GM18907 (cell line): ENCODE data around the gene ATCAY.
"Not testable (repeated sequence)": the region's sequence is repeated elsewhere in the genome, so short reads cannot be mapped to it uniquely, and the experiment has no call there.

Experiments
- ATAC-seq: cut with Tn5 transposase; IDR thresholded peaks from one replicate; pipeline ENCODE4 v1.9.1; 2021; ENCODE audit warnings: mild to moderate bottlenecking, moderate library complexity; ENCODE audit not compliant: unreplicated experiment

Gene ATCAY

DNA sequence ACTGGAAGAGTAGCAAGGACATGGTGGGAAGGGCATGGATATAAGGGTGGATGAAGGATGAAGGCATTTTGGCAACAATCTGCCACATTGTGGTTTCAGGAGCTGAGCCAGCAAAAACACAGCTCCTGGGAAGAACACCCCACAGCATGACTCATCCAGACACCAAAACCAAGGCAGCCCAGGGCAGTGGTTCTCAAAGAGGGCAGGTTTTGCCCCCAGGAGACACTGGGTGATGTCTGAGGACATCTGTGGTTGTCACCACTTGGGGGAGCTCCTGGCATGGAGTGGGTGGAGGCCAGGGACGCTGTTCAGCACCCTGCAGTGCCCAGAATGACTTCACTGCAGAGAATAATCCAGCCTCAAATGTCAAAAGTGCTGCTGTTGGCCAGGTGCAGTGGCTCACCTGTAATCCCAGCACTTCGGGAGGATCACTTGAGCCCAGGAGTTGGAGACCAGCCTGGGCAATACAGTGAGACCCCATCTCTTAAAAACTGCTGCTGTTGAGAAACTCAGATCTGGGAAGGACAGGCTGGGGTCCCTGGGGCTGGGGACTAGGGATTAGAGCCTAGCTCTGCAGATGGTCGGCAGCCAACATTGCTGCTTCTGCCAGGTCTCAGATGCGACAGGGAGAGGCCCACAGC lies 27.8 kb upstream of the ATCAY start:
- ATAC-seq: no peak

DNA sequence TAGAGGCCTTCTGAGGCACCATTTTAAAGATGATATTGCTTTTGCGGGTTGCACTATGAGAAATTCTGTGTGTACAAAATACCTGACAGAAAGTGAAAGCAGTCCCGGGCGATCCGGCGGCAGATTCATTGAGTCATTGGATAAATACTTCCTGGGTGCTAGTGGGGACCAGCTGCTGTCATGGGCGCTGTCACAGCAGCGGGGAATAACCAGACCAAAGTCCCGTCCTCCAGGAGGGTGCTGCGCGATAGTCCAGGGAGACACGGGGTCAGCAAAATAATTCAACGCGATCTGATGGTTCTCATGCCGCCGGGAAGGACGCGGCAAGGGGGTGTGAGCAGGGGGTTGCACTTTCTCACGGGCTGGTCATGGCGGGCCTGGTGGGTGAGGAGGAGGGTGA lies 25.2 kb upstream of the ATCAY start:
- ATAC-seq: no peak

DNA sequence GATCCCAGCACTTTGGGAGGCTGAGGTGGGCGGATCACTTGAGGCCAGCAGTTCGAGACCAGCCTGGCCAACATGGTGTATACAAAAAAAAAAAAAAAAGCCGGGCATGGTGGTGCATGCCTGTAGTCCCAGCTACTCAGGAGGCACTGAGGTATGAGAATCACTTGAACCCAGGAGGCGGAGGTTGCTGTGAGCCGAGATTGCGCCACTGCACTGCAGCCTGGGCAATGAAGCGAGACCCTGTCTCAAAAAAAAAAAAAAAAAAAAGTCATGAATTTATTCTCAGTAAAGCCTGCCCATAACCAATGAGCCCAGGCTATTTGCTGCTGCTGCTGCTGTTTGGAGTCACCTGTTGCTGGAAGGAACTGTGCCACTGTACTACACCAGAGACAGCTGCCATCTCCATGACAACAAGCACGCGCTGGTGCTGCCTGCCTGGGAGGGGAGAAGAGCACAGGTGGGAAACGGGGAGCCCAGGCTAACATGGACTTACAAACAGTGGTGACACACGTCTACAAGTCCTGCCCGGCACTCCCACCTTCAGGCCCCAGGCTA lies 23.0 kb upstream of the ATCAY start:
- ATAC-seq: no peak

DNA sequence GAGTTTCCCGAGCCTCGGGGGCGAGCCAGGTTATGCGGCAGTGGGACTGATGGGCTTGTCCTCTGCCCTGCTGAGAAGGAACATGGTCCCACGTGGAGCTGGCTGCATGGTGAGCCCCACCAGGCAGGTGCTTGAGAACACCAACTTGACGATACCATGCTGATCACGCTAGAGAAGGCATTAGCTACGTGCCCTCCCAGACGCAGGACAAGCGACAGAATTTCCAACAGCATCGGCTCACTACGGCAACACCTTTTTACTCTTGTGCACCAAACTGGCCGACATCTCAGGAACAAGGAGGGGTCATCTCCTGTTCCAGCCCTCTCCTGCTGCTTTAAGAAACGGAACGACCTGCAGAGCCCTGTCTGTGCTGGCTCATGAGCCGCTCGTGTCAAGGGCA lies 20.0 kb upstream of the ATCAY start:
- ATAC-seq: no peak

DNA sequence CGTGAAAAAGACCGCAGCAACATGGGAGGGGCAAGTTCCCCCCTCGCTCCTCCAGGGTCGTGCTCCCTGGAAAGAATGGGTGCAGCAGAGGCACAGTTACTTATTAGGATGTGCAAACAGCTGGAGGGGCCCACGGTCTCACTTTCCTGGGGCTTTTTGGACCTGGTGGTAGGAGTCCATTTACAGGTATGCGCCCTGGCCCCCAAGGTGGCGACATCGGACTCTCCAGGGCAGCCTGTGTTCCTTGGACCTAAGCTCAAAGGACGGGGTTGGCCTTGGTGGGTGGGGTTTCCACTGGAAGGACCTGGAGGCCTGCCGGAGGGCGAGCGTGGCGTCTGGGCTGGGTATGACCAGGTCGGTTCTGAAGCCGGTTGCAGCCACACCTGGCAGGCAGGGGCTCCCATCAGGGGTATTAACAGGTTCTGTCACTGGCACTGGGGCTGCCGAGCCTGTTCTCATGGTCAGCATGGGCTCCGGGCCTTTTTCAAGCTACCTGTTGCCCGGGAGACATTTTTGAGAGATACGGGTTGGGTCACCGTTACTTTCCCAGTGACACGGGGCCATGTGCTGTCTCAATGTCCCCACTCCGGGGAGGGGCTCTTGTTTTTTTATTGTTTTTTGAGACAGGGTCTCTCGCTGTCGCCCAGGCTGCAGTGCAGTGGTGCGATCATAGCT lies 17.5 kb upstream of the ATCAY start:
- ATAC-seq: no peak

DNA sequence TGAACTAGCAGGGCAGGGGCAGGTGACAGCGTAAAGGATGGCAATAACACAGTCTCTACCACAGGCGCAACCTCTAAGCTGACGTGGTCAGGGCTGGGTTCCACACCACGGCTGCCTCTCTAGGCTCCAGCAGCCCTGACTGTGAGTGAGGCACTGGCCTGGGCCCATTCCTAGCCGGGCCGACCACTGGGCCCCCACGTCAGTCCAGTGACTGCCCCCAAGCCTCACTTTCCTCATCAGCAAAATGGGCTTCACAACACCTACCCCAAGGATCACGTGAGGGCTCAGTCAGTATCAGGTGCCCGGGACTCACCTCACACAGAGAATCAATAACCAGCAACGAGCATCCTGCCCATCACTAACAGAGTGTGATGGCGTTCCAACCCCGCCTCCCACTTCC lies 16.8 kb upstream of the ATCAY start:
- no peak for ATAC-seq

DNA sequence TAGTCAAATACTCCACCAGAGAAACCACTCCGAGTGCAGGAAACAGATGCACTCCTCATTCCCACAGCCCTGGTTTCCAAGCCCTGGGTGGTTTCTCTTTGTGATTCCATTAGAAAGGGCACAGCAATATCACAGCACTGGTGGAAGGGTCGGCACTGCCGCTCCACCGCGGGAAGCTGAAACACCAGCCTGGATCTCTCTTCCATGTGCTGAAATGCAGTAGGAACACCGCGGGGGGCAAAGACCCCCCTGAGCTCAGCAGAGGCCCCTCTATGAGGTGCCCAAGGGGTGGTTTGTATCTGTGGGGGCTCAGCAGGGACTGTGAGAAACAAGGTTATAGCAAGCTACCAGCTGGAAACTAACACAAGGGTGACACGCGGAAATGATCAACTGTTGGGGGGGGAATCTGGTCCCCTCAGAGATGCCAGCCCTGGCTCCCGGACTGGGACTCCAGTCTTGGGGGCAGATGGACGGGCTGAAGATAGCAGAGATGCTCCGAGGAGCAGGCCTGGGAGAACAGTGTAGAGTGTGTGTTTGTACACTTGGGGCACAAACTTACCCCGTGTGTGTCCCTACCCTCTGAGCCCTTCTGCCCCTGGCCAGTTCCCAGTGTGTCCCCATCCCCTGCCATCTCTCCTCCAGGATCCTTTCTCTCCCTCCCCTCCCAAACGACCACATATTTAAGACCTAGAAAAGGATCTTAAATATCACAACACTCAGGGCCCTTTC lies 13.4 kb upstream of the ATCAY start:
- ATAC-seq: no peak

DNA sequence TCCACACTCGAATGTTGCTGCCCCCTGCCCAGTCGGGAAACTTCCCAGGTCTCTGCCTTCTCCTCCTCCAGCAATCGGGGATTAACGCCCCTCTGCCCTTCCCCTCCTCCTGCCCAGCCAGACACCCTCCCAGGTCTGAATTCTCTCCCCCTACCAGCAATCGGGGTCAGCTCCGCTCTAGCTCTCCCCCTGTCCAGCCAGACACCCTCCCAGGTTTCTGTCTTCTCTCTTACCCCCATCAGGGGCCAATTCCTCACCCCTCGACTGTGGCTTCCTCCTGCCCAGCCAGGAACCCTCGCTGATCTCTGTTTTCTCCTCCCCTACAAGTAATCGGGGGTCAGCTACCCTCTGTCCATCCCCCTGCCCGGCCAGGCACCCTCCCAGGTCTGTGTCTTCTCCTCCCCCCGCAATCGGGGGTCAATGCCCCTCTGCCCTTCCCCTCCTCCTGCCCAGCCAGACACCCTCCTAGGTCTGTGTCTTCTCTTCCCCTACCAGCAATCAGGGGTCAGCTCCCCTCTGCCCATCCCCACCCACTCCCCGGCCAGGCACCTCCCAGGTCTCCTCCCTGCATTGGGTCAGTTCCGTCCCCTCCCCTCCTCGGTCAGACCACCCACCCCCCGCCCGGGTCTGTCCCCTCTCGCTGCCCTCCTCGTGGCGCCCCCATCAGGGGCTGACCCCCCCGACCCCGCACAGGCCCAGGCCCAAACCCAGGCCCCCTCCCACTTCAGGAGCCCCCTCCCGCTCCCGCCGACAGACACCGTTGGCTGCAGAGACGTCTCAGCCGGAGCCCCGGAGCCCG lies 12.3 kb upstream of the ATCAY start:
- no peak for ATAC-seq

DNA sequence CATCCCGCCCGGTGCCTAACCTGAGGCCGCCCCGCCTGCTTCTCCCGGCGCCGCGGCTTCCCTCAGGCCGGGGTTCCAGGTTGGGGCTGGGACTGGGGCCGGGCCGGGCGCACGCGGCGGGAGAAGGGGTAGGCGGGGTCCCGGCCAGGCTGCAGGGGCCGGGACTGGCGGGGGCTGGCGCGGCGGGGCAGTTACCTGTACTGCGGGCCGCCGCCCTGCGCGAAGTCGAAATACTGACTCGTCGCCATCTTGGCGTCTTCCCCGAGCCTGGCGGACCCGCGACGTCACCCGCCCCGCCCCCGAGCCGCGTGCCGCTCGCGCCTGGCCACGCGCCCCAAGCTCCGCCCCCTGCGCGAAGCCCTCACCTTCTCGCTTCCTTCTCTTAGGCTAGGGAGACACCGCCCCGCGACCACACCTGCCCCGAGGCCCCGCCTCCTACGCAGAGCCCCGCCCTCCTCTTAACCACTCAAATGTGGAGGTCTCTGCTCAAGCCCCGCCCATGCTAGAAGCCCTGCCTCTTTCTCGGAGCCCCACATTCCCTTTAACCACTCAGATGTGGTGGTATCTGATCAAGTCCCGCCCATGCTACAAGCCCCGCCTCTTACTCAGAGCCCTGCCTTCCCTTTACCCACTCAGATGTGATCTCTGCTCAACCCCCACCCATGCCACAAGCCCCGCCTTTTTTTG lies 11.6 kb upstream of the ATCAY start, which contains the start of gene ZFR2:
TSS of gene ZFR2 (minus strand) at position 269 of the 687 bp plus-strand sequence. CDS start at position 248, 21 bp downstream.
- no peak for ATAC-seq

DNA sequence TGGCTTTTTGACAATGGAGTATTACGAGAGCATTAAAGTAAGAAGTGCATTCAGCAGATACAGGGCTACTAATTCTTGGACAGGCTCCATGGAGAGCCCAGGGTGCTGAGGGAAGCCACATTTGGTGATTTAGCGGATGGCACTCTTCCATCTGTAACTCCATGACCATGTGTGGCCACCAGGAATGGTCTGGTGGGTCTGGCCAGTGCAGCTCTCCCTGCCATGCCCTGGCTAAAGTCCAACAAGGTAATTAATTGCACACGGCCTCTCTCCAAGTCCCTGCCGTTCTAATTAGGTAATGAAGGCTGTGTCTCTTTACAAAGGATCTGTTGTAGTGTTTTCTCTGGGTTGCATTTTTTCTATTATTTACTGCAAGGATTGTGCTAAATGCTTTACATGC lies 7.3 kb upstream of the ATCAY start:
- no peak for ATAC-seq

DNA sequence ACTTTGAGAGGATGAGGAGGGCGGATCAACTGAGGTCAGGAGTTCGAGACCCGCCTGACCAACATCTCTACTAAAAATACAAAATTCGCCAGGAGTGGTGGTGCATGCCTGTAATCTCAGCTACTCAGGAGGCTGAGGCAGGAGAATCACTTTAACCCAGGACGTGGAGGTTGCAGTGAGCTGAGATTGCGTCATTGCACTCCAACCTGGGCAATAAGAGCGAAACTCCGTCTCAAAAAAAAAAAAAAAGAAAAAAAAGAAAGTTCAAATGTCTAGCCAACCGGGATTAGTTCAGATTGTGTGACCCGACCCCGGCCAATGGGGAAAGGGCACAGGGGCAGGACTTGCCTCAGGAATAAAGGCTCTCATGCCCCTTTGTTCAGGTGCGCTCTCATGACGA lies 5.8 kb upstream of the ATCAY start:
- ATAC-seq: not testable (repeated sequence)

DNA sequence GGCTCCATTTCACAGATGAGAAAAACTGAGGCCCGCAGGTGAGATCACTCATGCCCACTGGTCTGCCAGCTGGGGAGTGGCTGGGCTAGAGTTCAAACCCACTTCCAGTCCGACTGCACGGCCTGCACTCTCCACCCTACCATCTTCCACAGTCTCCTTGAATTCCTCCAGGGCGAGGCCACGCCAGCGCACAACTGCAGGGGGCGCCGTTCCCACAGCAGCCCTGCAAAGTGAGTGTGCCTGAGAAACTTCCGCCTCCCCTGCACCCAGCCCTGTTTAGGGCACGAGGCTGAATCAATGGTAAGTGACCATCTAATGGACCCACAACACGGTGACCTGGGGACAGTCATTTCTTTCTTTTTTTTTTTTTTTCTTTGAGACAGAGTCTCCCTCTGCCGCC lies 829 bp upstream of the ATCAY start:
- no peak for ATAC-seq

DNA sequence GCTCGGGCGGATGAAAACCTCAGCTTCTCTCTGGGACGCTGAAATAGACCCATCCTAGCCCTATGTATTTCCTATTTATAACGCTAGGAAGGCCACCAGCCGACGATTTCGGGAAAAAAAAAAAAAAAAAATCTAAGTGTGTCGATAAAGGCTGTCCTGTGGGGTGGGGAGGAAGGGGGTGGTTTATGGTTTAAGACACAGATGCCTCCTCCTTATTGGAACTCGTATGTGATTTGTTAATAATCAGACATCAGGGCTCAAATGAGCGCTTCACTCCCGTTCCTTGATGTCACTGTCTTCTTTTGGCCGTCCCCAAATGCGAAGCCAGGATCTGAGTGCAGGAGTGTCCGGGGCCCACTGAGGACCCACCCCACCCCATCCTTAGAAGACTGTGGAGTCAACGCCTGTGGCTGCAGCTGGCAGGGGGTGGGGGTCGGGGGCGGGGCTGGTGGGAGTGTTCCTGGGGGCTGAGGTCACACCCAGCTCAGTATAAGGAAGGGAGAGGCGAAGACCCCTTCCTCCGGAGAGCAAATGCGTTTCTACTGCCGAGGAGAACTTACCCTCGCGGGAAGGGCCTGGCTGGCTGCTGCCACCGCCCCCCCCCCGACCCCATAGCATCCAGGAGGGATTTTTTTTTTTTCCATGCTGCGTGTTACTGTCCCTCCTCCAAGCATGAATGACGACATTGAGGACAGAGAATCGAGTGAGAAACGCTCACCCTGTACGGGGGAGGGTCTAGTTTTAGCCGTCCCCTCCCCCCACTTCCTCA lies 971 bp downstream of the ATCAY start:
- no peak for ATAC-seq

DNA sequence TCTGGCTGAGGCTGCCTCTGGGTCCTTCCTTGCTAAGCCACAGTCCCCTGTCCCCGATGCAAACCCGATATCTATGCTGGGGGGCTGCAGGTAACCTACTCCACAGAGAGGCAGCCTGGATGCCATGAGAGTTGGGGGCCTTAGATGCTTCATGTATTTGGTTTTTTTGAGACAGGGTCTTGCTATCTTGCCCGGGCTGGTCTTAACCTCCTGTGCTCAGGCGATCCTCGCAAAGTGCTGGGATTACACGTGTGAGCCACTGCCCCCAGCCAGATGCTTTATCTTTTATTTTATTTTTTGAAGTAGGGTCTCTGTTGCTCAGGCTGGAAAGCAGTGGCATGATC lies 1.5 kb downstream of the ATCAY start:
- no peak for ATAC-seq

DNA sequence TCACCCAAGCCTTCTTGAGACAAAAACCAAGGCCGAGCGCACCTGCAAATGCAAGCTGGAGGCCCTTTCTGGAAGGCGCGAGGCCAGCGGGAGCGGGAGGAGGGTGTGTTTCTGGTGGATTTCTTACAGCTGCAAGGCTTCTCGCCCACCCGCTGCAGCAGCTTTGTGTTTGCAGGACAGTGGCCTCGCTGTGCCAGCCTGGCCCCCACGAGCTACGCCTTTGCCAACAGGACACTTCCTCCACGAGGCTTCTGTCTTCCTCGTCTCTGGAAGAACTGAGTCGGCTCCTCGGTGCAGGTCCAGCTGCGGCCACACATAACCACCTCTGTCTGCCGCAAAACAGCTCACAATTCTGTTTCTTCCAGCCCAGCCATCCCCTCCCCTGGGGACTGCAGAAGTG lies 10.1 kb downstream of the ATCAY start:
- ATAC-seq: no peak

DNA sequence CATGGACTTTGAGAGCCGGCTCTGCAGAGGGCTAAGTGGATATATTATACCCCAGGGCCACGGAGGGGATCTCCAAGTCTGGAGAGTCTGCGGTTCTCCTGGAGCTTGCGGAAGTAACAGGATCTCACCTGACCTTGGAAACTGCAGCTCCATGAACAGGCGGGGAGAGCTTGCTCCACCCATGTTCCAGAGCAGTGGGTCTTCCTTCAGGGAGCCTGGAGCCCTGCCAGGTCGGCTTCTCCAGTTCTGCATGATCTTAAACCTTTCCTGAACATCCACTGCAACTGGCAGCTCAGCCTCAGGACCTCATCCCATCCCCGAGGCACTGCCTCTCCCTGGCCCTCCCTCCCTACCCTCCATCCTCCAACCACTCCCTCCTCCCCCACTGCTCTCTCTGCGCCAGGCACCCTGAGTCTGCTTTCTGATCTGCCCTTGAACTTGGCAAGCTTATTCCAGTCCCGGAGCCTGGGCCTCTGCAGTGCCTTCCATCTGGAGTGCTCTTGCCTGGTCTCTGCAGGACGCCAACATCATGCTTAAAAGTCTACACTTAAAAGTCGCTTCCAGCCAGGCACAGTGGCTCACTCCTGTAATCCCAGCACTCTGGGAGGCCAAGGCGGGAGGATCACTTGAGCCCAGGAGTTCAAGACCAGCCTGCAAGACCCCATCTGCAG lies 13.2 kb downstream of the ATCAY start:
- ATAC-seq: no peak

DNA sequence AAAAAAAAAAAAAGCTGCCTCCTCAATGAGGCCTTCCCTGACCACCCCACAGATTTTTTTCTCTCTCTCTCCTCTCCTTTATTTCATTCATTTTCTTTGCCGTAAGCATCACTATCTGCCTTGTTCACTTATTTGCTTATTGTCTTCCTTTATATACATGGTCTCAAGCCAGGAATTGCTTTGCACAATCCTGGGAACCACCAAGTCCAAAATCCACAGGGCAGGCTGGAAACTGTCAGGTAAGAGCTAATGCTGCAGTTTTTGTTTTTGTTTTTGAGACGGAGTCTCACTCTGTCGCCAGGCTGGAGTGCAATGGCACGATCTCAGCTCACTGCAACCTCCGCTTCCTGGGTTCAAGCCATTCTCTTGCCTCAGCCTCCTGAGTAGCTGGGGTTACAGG lies 14.5 kb downstream of the ATCAY start:
- ATAC-seq: not testable (repeated sequence)

DNA sequence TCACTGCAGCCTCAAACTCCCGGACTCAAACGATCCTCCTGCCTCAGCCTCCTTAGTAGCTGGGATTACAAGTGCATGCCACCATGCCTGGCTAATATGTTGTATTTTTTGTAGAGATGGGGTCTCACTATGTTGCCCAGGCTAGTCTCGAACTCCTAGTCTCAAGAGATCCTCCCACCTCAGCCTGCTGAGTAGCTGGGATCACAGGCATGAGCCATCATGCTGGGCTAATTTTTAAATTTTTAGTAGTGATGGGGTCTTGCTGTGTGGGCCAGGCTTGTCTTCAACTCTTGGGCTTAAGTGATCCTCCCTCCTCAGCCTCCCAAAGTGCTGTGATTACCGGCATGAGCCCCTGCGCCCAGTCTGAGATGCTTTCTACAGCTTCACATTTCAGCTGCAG lies 15.3 kb downstream of the ATCAY start:
- no peak for ATAC-seq

DNA sequence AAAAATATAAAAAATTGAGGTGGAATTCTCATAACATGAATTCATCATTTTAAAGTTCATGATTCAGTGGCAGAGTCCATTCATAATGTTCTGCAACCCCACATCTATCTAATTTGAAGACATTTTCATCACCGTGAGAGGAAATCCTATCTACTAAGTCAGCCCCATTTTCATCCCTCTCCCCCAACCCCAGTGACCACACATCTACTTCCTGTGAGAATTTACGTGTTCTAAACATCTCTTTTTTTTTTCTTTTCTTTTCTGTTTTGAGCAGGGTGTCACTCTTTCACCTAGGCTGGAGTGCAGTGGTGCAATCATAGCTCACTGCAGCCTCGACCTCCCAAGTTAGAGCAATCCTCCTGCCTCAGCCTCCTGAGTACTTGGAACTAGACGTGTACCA lies 17.5 kb downstream of the ATCAY start:
- ATAC-seq: no peak
